GM23338 (cell line): Measurements from ENCODE around the gene IER2. TPM values are rescaled to one million over a fixed set of nuclear protein-coding genes. Genes with fewer than 3 reads are reported as not detected.

ENCODE experiments used
- ATAC-seq: fragments of 200-7000 bp; cut with Tn5 transposase; 3 replicates; pipeline ENCODE4 v1.9.1; 2020
- DNase-seq: peaks from one replicate; pipeline ENCODE4 v3.0.0-alpha.2; 2015; ENCODE audit warnings: low spot score
- H2AFZ ChIP-seq: fragments of 200-600 bp; sonication (generic); 2 replicates; pipeline ENCODE4 v1.8.0; 2016; ENCODE audit warnings: antibody characterized with exemption, mild to moderate bottlenecking, moderate library complexity
- H3F3A ChIP-seq: fragments of 200-600 bp; sonication (generic); replicated peaks from 2 replicates; pipeline ENCODE4 v1.8.0; 2017; ENCODE audit warnings: antibody characterized with exemption, mixed run types, low read depth
- H3K27ac ChIP-seq: fragments of 200-600 bp; sonication (generic); 2 replicates; pipeline ENCODE4 v1.6.1; 2016; ENCODE audit warnings: low read depth
- H3K27me3 ChIP-seq: fragments of 200-600 bp; sonication (generic); 2 replicates; pipeline ENCODE4 v1.8.0; 2016; ENCODE audit warnings: mild to moderate bottlenecking, mixed run types, moderate library complexity; ENCODE audit not compliant: insufficient read depth
- H3K36me3 ChIP-seq: fragments of 200-600 bp; sonication (generic); 2 replicates; pipeline ENCODE4 v1.8.0; 2016; ENCODE audit warnings: mild to moderate bottlenecking; ENCODE audit not compliant: insufficient read depth
- H3K4me1 ChIP-seq: fragments of 200-600 bp; sonication (generic); 2 replicates; pipeline ENCODE4 v1.8.0; 2016; ENCODE audit warnings: mild to moderate bottlenecking, moderate library complexity; ENCODE audit not compliant: insufficient read depth
- H3K4me2 ChIP-seq: fragments of 200-600 bp; sonication (generic); 2 replicates; pipeline ENCODE4 v1.7.1; 2017; ENCODE audit warnings: mixed run types
- H3K4me3 ChIP-seq: fragments of 200-600 bp; sonication (generic); 2 replicates; pipeline ENCODE4 v1.6.1; 2016; ENCODE audit warnings: mixed run types
- H3K79me2 ChIP-seq: fragments of 200-600 bp; sonication (generic); replicated peaks from 2 replicates; pipeline ENCODE4 v1.8.0; 2017; ENCODE audit warnings: mild to moderate bottlenecking; ENCODE audit not compliant: insufficient read depth
- H3K9me2 ChIP-seq: fragments of 200-600 bp; sonication (generic); 2 replicates; pipeline ENCODE4 v1.8.0; 2017; ENCODE audit not compliant: insufficient read depth
- H4K20me1 ChIP-seq: fragments of 200-600 bp; sonication (generic); replicated peaks from 2 replicates; pipeline ENCODE4 v1.8.0; 2017; ENCODE audit warnings: mild to moderate bottlenecking; ENCODE audit not compliant: insufficient read depth
- H3K27ac Mint-ChIP-seq: 2 replicates; pipeline ENCODE4 v1.8.0; 2020; ENCODE audit warnings: inconsistent platforms, mild to moderate bottlenecking, moderate library complexity, mixed read lengths
- H3K27me3 Mint-ChIP-seq: 3 replicates; pipeline ENCODE4 v1.8.0; 2022; ENCODE audit warnings: low read depth, mild to moderate bottlenecking, moderate library complexity, mixed read lengths, inconsistent platforms; ENCODE audit not compliant: insufficient read depth, poor library complexity
- H3K36me3 Mint-ChIP-seq: 3 replicates; pipeline ENCODE4 v1.8.0; 2021; ENCODE audit warnings: low read depth, mild to moderate bottlenecking, inconsistent platforms, moderate library complexity, mixed read lengths
- H3K4me1 Mint-ChIP-seq: 3 replicates; pipeline ENCODE4 v1.8.0; 2020; ENCODE audit warnings: mild to moderate bottlenecking, inconsistent platforms, mixed read lengths
- H3K4me3 Mint-ChIP-seq: 3 replicates; pipeline ENCODE4 v1.8.0; 2021; ENCODE audit warnings: moderate library complexity, mild to moderate bottlenecking, inconsistent platforms, mixed read lengths
- H3K9me3 Mint-ChIP-seq: 3 replicates; pipeline ENCODE4 v1.8.0; 2020; ENCODE audit warnings: moderate library complexity, mild to moderate bottlenecking, inconsistent platforms, mixed read lengths
- CREB1 ChIP-seq: fragments of 250-450 bp; sonication (Bioruptor Pico); IDR thresholded peaks from 2 replicates; pipeline ENCODE4 v1.5.0; 2020; ENCODE audit warnings: low read depth, mild to moderate bottlenecking, moderate library complexity
- ETS1 ChIP-seq: IDR thresholded peaks from 2 replicates; pipeline ENCODE4 v1.6.1; 2016; ENCODE audit warnings: antibody characterized with exemption
- EZH2phosphoT487 ChIP-seq: fragments of 200-600 bp; sonication (generic); IDR thresholded peaks from one replicate; pipeline ENCODE4 v1.8.1; 2018; ENCODE audit warnings: antibody characterized with exemption; ENCODE audit not compliant: unreplicated experiment
- NANOG ChIP-seq: IDR thresholded peaks from 2 replicates; pipeline ENCODE4 v1.6.1; 2016; ENCODE audit warnings: antibody characterized with exemption, borderline replicate concordance
- POLR2AphosphoS5 ChIP-seq: IDR thresholded peaks from 2 replicates; pipeline ENCODE4 v1.6.1; 2016; ENCODE audit warnings: antibody characterized with exemption, low read depth
- REST ChIP-seq: IDR thresholded peaks from one replicate; pipeline ENCODE4 v1.6.1; 2018; ENCODE audit warnings: antibody characterized with exemption; ENCODE audit not compliant: unreplicated experiment
- STAT1 ChIP-seq: IDR thresholded peaks from one replicate; pipeline ENCODE4 v1.6.1; 2016; ENCODE audit warnings: antibody characterized with exemption; ENCODE audit not compliant: unreplicated experiment
- ZNF331 ChIP-seq: fragments of 250-450 bp; sonication (Bioruptor Pico); IDR thresholded peaks from 2 replicates; pipeline ENCODE4 v1.5.0; 2020; ENCODE audit warnings: low read depth, mild to moderate bottlenecking, moderate library complexity
- polyA plus RNA-seq: library from polyadenylated mRNA; unstranded; fragments of >200 nt; fragmentation: Nextera tagmentation; extraction: Ambion mirVana; gene quantifications from 2 replicates; pipeline ENCODE4 v1.2.1, GENCODE V29; 2016
- total RNA-seq: library from RNA; depleted of rRNA; stranded (reverse); fragments of >200 nt; shearing (Covaris generic); gene quantifications from 2 replicates; pipeline ENCODE4 v1.2.3, GENCODE V29; 2014
- TF ChIP-seq, protein P1 (sequence below), 2 experiments: fragments of 200-600 bp in 1 of 2; sonication (generic) in 1 of 2; conservative IDR thresholded peaks; 2 replicates each; pipeline versions ENCODE4 v1.5.1 to v1.6.1; 2016 to 2017; ENCODE audit warnings: antibody characterized with exemption in 2 of 2, low read depth in 2 of 2, mild to moderate bottlenecking in 2 of 2, moderate library complexity in 1 of 2

The IER2 gene
- total and polyA plus RNA-seq, 2 experiments from 2014 or later: 124 to 191 TPM

DNA sequence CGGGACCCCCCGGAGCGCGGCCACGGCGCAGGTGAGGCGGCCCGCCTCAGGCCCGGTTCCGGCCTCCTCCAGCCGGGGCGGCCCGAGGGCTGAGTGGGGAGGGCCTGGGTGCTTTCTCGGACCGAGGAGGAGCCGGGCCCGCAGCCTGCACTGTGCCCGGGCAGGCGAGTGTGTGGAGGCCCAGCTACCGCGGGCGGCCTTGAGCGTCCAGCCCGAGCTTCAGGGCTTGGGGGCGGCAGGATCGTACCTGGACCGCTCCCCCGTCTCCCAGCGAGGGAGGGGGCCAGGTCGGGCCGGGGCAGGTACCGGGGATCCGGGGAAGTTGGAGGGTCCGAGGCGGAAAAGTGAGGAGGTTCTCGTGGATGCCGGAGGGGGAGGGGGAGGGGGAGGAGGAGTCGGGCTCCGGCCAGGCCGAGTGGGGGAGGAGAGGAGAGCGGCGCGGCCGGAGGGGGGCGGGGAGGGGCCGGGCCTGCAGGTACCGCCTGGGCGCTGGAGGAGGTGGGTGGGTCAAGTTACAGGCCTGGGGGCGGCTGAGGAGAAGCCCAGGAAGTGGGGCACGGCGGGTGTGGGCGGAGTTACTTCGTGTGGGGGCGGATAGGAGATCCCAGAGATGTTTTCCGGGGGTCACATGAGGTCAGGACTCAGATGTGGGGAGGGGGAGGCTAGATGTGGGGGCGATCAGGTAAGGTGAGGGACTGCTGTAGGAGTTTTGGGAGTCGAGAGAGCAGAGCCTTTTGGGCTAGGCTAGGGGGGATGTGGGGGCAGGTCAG is 31.6 kb upstream of the IER2 start:
- H3F3A ChIP-seq: peaks cover 6% of the 10 kb centered on the region
- no peak overlapping the region for H2AFZ ChIP-seq
- peaks cover 9% of the 10 kb centered on the region; the same call in 1 of the 2 replicates for H3K36me3 ChIP-seq
- H4K20me1 ChIP-seq: peaks cover 47% of the 10 kb centered on the region
- no peaks in the 10 kb centered on the region for H3K9me2 ChIP-seq
- H3K4me1 ChIP-seq: peaks cover 37% of the 10 kb centered on the region
- H3K4me1 Mint-ChIP-seq: peaks cover 54% of the 10 kb centered on the region
- no peaks in the 10 kb centered on the region for H3K27me3 ChIP-seq
- DNase-seq: peak; percentile 97
- H3K9me3 Mint-ChIP-seq: peaks cover 3% of the 10 kb centered on the region
- peaks cover 83% of the 10 kb centered on the region for H3K79me2 ChIP-seq
- peak overlapping the region; percentile 95 for H3K27ac ChIP-seq
- peak; percentile 74 for ATAC-seq
- peak overlapping the region; percentile 94 for H3K4me2 ChIP-seq
- peaks cover 49% of the 10 kb centered on the region for H3K36me3 Mint-ChIP-seq
- H3K4me3 ChIP-seq: peak overlapping the region; percentile 96
- H3K27ac Mint-ChIP-seq: peak overlapping the region; percentile 92
- peaks cover 35% of the 10 kb centered on the region for H3K27me3 Mint-ChIP-seq
- peak overlapping the region; percentile 93 for H3K4me3 Mint-ChIP-seq
- TF ChIP-seq ETS1: peak; percentile 65; the same call in 1 of the 2 replicates
- TF ChIP-seq REST: no peak
- peak; percentile 40; the same call in 1 of the 2 replicates for TF ChIP-seq POLR2AphosphoS5

GRCh38 chr19:13119627-13120026 is 30.6 kb upstream of the IER2 start:
- DNase-seq (no peak), ATAC-seq (no peak)
- no peaks in the 10 kb centered on the region for H3K9me2 ChIP-seq
- H2AFZ ChIP-seq: no peak overlapping the region
- peaks cover 3% of the 10 kb centered on the region for H3K9me3 Mint-ChIP-seq
- peaks cover 6% of the 10 kb centered on the region for H3F3A ChIP-seq
- H4K20me1 ChIP-seq: peaks cover 54% of the 10 kb centered on the region
- peak overlapping the region; percentile 66; the same call in 1 of the 2 replicates for H3K27ac Mint-ChIP-seq
- H3K4me3 Mint-ChIP-seq: peak overlapping the region; percentile 93
- H3K27ac ChIP-seq: peak overlapping the region; percentile 74
- H3K4me2 ChIP-seq: peak overlapping the region; percentile 94
- H3K4me1 ChIP-seq: peaks cover 37% of the 10 kb centered on the region
- H3K79me2 ChIP-seq: peaks cover 84% of the 10 kb centered on the region
- H3K36me3 Mint-ChIP-seq: peaks cover 43% of the 10 kb centered on the region
- peak overlapping the region; percentile 96 for H3K4me3 ChIP-seq
- H3K36me3 ChIP-seq: peaks cover 3% of the 10 kb centered on the region; the same call in 1 of the 2 replicates
- H3K27me3 ChIP-seq: no peaks in the 10 kb centered on the region
- H3K4me1 Mint-ChIP-seq: peaks cover 54% of the 10 kb centered on the region
- H3K27me3 Mint-ChIP-seq: peaks cover 35% of the 10 kb centered on the region
- TF ChIP-seq REST (no peak), NANOG (no peak), CREB1 (CRISPR knock-in tag) (no peak), EZH2phosphoT487 (no peak), ZNF331 (CRISPR knock-in tag) (no peak), STAT1 (no peak)
- TF ChIP-seq, protein P1, sequence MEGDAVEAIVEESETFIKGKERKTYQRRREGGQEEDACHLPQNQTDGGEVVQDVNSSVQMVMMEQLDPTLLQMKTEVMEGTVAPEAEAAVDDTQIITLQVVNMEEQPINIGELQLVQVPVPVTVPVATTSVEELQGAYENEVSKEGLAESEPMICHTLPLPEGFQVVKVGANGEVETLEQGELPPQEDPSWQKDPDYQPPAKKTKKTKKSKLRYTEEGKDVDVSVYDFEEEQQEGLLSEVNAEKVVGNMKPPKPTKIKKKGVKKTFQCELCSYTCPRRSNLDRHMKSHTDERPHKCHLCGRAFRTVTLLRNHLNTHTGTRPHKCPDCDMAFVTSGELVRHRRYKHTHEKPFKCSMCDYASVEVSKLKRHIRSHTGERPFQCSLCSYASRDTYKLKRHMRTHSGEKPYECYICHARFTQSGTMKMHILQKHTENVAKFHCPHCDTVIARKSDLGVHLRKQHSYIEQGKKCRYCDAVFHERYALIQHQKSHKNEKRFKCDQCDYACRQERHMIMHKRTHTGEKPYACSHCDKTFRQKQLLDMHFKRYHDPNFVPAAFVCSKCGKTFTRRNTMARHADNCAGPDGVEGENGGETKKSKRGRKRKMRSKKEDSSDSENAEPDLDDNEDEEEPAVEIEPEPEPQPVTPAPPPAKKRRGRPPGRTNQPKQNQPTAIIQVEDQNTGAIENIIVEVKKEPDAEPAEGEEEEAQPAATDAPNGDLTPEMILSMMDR (conservative IDR thresholded peaks at IDR 0.05; ENCODE audit: low read depth in 2 of 2): no peak
